Ecto neural progenitor cell (in vitro differentiated cells): ENCODE results near the gene PITPNM3.

ENCODE experiments used
- DNase-seq: peaks from one replicate; pipeline ENCODE4 v3.0.0-alpha.2; 2018; ENCODE audit warnings: low spot score

Gene PITPNM3

DNA sequence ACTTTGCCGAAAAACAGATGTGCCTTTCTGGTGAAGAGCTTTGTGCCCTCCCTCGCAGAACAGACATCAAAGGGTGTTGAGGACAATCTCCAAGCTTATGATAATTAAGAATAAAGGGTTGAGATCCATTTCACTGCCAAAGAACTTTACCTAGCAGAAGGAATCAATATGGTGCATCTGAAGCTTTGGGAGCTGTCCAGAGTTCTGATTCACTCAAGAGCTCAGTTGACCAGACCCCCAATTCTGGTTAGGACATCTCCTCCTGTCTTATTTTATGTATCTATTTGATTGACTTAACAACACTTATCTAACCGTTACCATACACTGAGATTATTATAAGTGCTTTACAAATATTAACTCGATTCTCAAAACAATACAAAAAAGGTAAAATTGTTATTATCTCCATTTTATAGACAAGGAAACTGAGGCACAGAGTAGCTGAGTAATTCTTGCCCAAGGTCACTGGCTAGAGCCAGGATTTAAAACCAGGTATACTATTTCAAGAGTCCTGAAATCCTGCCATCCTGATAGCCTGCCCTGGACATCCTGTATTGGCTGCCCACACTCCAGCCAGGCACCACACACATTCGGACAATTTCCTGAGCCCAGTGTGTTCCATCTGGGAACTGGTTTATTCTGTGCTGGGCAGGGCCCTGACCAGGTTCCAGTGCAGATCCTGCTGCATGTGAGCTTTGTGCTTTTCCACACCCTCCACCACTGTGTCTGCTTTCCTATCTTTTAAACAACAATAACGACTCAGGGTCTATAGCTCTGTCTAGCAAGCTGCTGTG, 29.8 kb downstream of the PITPNM3 start:
- DNase-seq = no peak

DNA sequence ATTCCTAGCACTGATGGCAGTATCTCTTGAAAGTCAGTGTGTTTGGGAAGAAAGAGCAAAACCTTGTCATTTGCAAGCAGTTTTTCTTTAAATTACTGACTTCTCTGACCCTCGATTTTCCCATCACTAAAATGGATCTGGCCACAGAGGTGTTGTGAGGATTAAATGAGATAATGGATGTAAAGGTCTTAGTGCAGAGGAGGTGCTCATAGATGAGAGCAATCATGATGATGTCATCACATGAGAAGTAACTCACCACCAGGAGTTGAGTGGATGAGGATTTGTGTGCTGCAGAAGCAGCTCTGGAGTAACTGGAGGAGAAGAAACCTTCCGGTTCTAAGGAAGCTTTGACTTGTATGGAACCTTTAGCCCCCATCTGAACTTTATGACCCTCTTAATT, 30.6 kb downstream of the PITPNM3 start:
- DNase-seq = no peak

DNA sequence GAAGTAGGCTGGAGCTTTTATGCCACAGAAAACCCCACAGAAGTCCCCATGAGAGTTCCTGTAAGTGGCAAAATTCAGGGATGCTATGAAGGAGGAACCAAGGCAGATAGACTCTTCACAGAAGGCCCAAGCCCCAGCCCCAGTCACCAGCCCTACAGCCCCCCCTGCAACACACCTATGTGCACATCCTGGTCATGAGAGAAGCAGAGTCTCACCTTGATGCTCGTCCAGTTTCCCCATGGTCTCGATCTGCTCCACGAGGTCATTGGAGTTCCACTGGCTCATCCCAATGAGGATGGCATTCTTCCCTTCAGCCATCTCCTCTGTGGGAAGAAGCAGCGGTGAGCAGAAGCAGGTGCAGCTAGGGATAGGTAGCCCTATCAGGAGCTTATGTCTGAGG, 31.2 kb downstream of the PITPNM3 start:
- no peak for DNase-seq

DNA sequence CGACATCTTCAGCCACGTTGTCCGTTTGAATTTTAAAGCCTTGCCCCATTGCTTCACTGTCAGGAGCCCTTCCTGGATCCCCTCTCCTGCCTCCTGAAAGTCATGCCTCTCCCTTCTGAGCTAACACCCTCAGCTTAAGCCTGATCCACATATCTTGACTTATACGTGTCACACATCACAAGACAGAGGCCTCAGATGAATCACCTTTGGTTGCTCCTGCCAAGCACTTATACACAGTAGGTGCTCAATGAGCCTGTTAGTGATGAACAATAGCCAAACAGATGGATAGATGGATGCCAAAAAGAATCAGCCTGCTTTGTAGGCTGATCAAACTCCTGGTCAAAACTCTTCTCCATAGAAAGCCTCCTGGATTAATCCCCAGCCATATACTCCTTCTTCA, 31.8 kb downstream of the PITPNM3 start:
- no peak for DNase-seq

DNA sequence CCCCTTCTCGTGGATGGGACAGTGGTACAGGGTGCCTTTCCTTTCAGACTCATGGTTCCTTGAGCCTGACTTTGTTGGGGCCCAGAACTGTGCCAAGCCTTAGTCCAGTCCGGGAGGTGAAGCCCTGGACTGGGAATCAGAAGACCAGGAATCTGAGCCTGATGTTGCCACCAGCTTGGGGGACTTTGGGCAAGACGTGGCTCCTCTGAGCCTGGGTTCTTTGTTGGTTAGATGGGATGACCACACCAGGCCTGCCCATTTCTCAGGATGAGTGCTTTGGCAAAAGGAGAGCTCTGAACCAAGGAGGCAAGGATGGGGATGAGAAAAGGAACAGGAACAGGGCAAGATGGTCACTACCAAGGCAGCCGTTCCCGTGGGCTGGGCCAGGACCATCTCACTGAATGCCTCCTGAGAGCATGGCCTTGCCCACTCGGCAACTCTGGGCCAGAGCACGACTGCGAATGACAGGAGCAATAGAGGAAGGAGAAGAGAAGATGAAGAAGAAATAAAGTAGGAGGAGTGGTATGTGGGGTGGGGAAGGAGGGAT, 32.5 kb downstream of the PITPNM3 start:
- no peak for DNase-seq

DNA sequence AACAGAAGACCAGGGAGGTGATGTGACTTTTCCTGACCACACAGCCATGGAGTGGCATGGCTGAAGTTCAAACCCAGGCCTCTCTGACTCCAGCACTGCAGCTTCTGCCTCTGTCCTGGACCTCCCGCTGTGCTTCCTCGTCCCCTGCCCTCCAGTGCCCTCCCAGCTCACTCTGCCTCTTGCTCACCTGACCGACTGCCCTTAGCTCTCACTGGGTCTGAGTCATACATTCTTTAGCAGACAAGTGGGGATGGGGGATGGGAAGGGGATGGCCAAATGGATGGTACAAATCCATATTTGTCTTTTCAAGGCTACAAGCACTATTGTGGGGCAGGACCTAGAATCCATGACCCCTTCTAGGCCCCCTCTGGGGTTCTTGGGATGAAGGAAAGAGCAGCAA, 33.0 kb downstream of the PITPNM3 start:
- no peak for DNase-seq

DNA sequence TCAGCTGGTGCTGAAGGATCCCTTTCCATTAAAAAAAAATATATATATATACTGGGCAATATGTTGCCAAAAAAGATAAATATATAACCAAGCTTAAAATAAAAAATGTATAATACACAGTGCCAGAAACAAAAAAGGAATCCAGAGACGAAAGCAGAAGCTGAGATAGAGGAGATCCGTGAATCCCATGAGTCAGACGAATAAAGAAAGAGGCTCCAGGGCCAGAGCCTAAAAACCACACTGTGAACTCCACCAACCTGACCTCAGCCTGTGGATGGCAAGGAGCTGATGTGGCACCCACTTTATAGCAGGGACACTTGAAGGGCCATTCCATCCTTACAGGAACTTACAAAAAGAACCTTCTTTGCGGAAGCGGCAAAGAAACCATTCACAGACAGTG, 34.8 kb downstream of the PITPNM3 start:
- no peak for DNase-seq

DNA sequence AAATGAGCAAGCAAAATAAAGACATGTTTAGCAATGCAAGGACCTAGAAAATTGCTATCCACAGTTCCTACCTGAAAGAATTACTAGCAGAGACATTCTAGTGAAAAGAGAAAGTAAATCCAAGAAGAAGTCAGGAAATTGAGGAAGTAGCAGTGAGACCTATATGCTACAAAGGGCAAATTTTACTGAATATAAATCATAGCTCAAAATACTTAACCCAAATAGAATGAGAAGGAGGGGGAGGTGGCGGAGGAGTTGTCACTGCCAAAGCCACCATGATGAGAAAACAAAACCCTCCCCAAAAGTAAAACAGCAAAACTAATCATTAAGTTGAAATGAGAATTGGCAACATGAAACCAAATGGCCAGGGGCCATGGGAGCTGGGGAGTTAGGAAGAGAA, 39.3 kb downstream of the PITPNM3 start:
- no peak for DNase-seq

DNA sequence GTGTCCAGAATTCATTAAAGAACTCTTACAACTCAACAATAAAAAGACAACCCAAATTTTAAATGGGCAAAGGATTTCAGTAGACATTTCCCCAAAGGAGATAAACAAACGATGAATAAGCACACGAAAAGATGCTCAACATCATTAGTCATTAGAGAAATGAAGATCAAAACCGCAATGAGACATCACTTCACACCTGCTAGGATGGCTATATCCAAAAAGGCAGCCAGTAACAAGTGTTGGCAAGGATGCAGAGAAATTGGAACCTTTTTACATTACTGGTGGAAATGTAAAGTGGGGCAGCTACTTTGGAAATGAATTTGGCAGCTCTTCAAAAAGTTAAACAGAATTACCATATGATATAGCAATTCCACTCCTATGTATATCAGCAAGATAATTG, 42.0 kb downstream of the PITPNM3 start:
- DNase-seq = no peak

DNA sequence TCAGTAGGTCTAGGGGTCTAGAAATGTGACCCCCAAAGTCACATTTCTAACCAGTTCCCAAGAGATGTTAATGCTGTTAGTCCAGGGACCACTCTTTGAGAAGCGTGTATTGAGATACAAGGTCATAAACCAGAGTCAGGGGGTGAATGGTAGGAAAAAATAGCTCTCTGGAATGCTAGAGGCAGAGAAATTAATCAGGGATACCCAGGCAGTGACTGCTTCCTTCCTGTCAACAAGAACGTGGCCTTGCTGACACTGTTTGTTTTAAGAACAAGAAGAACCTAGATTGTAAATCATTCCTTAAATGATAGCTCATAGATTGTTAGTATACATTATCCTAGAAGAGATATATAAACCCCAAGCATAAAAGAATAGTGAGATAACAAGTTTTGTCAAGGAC, 43.8 kb downstream of the PITPNM3 start:
- DNase-seq = no peak

DNA sequence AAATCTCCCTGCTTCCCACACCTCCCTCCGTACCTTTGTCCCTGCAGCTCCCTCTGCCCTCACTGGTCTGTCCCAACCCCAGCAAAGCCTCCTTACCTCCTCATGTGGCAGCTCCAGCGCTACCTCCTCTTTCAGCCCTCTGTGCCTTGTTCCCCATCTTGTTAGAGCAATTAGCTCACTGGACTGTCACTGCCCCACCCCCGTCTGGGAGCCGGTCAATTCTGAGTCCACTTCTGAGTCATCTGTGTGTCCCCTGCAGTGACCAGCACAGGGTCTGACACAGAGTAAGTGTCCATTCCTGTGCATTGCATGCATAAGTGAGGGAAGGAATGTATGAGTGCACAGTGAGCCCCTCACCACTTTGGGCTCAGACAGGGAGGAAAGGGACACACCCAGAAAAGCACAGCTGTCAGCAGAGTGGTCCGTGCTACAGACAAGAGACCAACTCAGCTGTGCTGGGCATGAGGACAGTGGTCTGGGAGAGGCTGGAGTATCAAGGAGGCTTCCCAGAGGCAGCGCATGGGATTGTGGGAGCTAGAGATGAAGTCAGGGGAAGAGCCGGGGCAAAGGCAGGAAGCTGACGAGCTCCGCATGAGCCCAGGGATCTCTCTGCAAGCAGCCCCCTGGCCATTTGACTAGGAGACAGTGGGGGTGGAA, 45.9 kb downstream of the PITPNM3 start:
- DNase-seq = no peak

DNA sequence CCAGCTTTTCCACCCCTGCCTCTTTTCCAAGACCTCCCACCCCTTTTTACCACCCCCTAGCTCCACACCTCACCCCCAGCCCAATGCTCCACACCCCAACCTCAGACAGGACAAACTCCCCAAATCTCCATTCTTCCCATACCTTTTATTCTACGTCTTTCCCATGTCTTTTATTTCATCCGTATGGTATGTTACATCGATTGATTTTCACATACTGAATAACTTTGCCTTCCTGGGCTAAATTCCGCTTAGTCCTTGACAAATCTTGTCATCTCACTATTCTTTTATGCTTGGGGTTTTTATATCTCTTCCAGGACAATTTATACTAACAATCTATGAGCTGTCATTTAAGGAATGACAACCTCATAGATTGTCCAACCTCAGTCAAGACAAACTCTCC, 46.4 kb downstream of the PITPNM3 start:
- DNase-seq = no peak

DNA sequence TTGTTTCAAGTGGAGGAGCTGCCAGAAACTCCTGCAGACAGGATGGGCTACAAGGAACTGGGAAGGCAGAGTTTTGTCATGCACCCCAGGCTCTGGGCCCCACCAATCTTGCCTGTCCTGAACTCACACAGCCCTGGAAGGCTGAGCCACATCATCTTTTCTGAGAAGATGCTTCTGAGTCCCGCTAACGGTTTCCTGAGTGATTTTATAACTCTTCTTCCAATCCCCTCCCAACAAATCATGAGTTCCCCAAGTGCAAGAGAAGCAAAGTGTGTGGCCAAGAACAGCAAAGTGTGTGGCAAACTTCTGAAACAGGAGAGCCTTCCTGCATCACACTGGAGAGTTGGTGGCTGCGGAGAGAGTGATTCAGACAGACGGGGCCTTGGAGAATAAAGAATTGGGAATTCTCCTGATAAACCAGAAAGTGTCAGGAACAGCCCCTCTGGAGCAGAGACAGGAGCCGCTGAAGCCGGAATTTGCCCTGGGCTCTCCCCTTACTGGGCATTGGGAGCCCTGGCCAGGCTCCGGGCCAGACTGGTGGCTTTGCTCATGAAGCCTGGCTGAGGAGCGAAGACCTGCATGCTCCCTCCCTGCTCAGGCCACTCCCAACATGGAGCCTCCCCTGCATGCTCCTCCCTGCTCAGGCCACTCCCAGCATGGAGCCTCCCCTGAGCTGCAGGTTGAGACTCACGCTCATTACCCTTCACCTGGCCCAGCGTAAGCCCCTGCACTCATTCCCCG, 47.2 kb downstream of the PITPNM3 start:
- DNase-seq = no peak

DNA sequence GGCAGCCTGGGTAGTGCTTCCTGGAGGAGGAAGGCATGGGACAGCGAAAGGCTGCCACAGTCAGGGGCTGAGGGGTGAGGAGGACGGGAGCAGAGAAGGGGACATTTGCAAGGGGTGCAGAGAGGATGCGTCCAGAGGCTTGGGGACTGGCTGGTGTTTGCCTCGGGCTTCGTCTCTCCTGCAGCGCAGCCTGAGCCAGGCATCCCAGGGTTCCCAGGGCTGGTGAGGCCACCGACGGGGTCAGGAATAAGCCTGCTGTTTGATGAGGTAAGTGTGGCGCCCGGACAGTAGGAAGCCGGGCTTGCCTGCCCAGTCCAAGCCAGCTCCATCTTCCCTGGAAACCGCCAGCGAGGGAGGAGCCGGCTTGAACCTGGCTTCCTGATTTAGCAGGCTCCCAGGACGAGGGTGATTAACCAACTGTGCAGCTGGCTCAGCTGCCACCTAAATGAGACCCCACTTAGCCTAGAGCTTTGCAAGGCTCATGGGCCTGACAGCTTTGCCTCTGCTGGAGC, 47.8 kb downstream of the PITPNM3 start:
- no peak for DNase-seq

DNA sequence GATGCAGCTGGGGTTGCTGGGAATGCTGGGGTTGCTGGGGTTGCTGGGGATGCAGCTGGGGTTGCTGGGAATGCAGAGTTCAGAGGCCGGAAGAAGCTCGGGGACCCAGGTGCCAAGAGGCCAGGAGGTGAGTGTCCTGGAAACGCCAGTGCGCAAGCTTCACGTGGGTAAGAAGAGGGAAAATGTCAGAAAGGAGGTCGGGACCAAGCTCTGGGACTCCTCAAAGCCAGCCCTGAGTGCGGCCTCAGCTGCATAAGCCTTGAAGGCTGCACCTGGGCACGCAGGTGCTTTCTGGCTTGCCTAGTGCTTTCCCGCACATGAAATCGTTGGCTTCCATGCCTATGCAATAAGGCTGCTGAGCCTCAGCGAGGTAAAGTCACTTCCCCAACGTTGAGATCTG, 48.3 kb downstream of the PITPNM3 start:
- no peak for DNase-seq

DNA sequence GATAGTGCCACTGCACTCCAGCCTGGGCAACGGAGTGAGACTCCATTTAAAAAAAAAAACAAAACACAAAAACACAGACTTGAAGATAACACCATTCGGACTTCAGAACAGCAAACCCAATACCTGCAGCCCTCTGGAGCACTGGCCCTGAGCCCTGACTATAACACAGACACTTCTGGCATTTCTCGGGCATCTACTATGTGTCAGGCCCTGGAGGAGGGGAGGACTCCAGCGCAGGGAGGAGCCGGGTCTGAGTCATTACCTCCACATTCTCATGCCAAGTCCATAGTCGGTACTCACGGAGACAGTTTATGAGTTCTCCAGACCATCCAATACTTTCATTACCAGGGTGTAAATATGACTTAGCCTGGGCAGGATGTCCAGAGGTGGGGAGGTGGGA, 48.8 kb downstream of the PITPNM3 start:
- no peak for DNase-seq

DNA sequence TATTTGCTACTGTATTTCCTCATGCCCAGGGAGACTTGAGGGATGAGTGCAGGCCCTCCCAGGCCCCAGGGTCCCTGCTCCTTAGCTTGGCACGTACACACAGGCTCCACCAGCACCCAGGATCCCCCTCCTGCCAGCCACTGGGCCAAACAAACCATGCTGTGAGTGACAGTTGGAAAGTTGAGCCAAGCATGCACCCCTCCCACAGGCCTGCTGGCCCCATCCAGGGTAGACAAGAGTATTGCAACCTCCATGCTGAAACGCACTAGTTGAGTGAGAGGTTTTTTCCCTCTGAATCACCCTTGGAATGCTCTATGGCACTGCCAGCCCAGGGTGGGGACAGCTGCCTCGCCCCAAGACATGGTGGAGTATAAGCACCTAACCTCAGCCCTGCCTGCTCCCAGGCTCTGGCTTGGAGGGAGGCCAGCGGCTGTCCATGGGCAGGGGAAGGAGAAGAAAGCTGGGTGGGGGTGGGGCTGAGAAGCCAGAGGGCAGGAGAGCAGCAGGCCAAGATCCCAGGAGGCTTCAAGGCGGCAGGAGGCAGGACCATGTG, 49.6 kb downstream of the PITPNM3 start:
- DNase-seq = no peak

DNA sequence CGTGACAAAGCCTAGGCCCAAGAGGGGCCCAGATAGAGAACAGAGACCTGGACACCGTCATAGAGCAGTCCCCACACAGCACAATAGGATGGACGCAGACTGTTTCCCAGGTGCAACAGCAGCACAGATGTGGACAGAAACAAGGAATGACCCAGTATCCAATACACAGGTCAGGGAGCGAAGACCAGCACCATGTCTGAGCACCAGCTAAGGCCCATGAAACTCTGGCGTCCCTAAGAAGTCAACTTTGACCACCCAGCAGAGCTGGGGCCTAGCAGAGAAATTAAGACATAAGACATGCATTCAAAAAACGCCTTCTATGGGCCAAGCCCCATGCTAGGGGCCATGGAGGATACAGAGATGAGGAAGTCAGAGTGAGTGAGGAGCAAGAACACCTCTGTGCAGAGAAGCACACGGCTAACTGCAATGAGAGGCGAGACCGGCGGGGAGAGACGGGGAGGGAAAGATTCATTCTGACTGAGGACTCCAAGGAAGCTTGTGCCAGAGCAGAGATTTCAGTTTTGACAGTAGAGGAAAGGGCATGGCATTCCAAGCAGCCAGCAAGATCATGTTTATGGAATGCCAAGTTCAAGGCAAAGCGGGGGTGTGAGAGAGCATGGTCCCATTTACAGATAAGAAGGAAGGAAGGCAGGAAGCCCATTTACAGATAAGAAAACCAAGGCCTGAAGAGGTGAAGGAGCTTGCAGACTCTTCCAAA, 50.8 kb downstream of the PITPNM3 start:
- DNase-seq = no peak

DNA sequence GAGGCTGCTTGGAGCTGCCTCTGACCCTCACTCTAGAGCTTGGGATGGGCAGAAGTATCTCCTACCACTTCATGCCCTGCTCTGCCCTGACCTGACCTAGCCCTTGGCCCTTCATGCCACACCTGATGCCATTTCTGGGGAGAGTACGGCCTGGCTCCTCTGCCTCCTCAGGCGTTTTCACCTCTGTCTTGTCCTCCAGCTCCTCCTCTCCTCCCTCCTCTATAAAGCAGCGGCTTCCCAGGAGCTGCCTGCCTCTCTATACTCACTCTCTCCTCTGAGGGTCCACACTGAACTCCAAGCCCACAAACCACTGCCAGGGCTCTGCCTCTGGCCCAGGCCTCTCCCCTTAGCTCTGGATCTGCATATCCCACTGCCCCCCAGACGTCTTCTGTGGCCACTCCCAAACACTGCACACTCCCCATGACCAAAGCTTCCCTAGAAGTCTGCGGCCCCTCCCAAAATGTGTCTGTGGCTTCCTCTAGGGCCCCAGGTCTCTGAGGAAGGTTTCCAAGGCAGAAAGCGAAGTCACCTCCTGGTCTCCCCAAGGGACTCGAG, 52.6 kb downstream of the PITPNM3 start:
- no peak for DNase-seq

DNA sequence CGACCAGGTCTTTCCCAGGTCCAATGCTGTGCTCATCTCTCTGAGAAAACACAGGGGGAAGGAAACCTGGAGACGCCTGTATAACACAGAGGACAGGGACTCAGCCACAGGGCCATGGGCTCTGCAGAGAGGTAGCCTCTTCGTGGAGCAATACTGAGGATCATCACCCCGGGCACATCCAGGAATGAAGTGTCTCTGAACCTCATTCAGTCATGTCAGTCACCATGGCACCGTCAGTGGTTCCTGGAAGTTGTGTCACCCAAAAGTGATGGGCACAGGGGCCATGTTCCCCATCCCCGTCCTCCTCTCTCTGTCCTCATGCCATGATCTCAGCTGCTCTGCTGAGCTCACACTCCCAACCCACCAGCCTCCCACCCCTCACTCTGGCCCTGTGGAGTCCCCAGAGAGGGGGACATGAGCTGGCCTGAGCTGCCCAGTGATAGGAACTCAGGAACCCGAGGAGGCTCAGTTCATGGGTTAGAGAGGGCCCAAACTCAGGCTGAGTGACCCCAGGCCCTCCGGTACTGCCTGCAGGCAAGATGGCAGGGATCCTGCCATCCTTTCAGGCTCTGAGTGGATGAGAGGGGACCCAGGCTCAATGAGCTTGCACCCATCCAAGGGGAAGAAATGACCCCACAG, 53.4 kb downstream of the PITPNM3 start:
- DNase-seq = no peak

DNA sequence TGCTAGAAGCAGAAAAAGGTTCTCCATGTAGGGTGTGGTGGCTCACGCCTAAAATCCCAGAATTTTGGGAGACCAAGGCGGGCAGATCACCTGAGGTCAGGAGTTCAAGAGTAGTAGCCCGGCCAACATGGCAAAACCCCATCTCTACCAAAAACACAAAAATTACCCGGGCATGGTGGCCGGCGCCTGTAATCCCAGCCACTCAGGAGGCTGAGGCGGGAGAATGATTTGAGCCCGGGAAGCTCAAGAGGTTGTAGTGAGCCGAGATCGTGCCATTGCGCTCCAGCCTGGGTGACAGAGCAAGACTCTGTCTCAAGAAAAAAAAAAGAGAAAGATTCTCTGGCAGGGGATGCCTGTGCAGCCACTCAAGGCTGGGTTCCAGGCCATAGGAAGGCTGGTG, 54.2 kb downstream of the PITPNM3 start:
- no peak for DNase-seq
